HCT116 (cell line): ENCODE data around the gene SNX20.

Source experiments
- CTCF ChIP-seq, 3 experiments: fragments of 200-600 bp in 1 of 3; sonication (generic) in 1 of 3; IDR thresholded peaks in 2 of 3; conservative IDR thresholded peaks in 1 of 3; 2 replicates each; pipeline ENCODE4 v1.5.1; 2012 to 2017; ENCODE audit warnings: low read depth in 2 of 3, low read length in 2 of 3, antibody characterized with exemption in 1 of 3, borderline replicate concordance in 1 of 3, control low read depth in 1 of 3, mild to moderate bottlenecking in 1 of 3, mixed read lengths in 1 of 3, mixed run types in 1 of 3, moderate library complexity in 1 of 3; ENCODE audit not compliant: insufficient read depth in 1 of 3
- EZH2 ChIP-seq: fragments of 200-600 bp; sonication (generic); IDR thresholded peaks from 2 replicates; pipeline ENCODE4 v1.6.1; 2017; ENCODE audit warnings: antibody characterized with exemption, mixed run types
- JUND ChIP-seq: IDR thresholded peaks from 2 replicates; pipeline ENCODE4 v1.6.1; 2012
- POLR2A ChIP-seq: IDR thresholded peaks from 2 replicates; pipeline ENCODE4 v1.7.0; 2011; ENCODE audit warnings: borderline replicate concordance; ENCODE audit not compliant: insufficient read depth, insufficient read length; ENCODE audit errors: extremely low read depth
- POLR2AphosphoS5 ChIP-seq: IDR thresholded peaks from 2 replicates; pipeline ENCODE4 v1.6.1; 2011; ENCODE audit warnings: mild to moderate bottlenecking, low read depth, low read length, moderate library complexity
- RAD21 ChIP-seq: IDR thresholded peaks from 2 replicates; pipeline ENCODE4 v1.6.1; 2012; ENCODE audit warnings: low read depth, mild to moderate bottlenecking
- REST ChIP-seq: IDR thresholded peaks from 2 replicates; pipeline ENCODE4 v1.6.1; 2012; ENCODE audit warnings: low read depth
- SIN3A ChIP-seq: IDR thresholded peaks from 2 replicates; pipeline ENCODE4 v1.6.1; 2012; ENCODE audit warnings: low read depth
- SP1 ChIP-seq: IDR thresholded peaks from 2 replicates; pipeline ENCODE4 v1.6.1; 2012; ENCODE audit warnings: low read depth
- SRF ChIP-seq: IDR thresholded peaks from 2 replicates; pipeline ENCODE4 v1.6.1; 2012; ENCODE audit warnings: low read depth
- YY1 ChIP-seq: IDR thresholded peaks from 2 replicates; pipeline ENCODE4 v1.6.1; 2011; ENCODE audit warnings: low read length, low read depth, moderate library complexity, mild to moderate bottlenecking; ENCODE audit not compliant: insufficient replicate concordance; ENCODE audit errors: extremely low read depth
- ZBTB33 ChIP-seq: IDR thresholded peaks from 2 replicates; pipeline ENCODE4 v1.6.1; 2011; ENCODE audit warnings: mild to moderate bottlenecking, low read length, moderate library complexity; ENCODE audit not compliant: insufficient replicate concordance; ENCODE audit errors: extremely low read depth

- no peak for TF ChIP-seq EZH2
- no peak for TF ChIP-seq CTCF (IDR thresholded peaks at IDR 0.05 in 2 of 3, conservative IDR thresholded peaks at IDR 0.05 in 1 of 3; ENCODE audit: borderline replicate concordance in 1 of 3, insufficient read depth in 1 of 3, low read depth in 2 of 3, low read length in 2 of 3)
- TF ChIP-seq SRF = no peak
- TF ChIP-seq POLR2A = no peak
- no peak for TF ChIP-seq JUND
- TF ChIP-seq YY1 = no peak
- TF ChIP-seq POLR2AphosphoS5 = no peak
- TF ChIP-seq SIN3A = no peak
- TF ChIP-seq ZBTB33 = no peak
- no peak for TF ChIP-seq REST
- no peak for TF ChIP-seq RAD21
- TF ChIP-seq SP1 = no peak
Measured at GRCh38 chr16:50637716-50638602, 43.2 kb downstream of the SNX20 start.
